DND-41 (cell line): ENCODE results near the gene LYAR.
A peak's percentile ranks its signal among the peaks of the same experiment; 100 is the strongest.

ENCODE experiments used
- ATAC-seq: fragments of 200-7000 bp; cut with Tn5 transposase; 3 replicates; pipeline ENCODE4 v1.9.1; 2021; ENCODE audit warnings: low read depth; ENCODE audit not compliant: insufficient read depth
- DNase-seq: peaks from one replicate; pipeline ENCODE4 v3.0.0-alpha.2; 2020
- H2AFZ ChIP-seq: 2 replicates; pipeline ENCODE4 v1.6.0; 2012; ENCODE audit warnings: low read depth, low read length
- H3K27ac ChIP-seq: 2 replicates; pipeline ENCODE4 v1.5.1; 2012; ENCODE audit warnings: low read length, inconsistent platforms
- H3K27me3 ChIP-seq: fragments of 200-600 bp; sonication (generic); 2 replicates; pipeline ENCODE4 v1.6.0; 2012; ENCODE audit warnings: low read length, mild to moderate bottlenecking, inconsistent platforms; ENCODE audit not compliant: insufficient read depth, poor library complexity
- H3K36me3 ChIP-seq: 2 replicates; pipeline ENCODE4 v1.5.1; 2012; ENCODE audit warnings: low read length, inconsistent platforms; ENCODE audit not compliant: insufficient read depth
- H3K4me1 ChIP-seq: 2 replicates; pipeline ENCODE4 v1.5.1; 2012; ENCODE audit warnings: mild to moderate bottlenecking, low read length; ENCODE audit not compliant: insufficient read depth
- H3K4me2 ChIP-seq: 2 replicates; pipeline ENCODE4 v1.6.0; 2012; ENCODE audit warnings: mild to moderate bottlenecking, moderate library complexity, low read length, inconsistent platforms; ENCODE audit not compliant: insufficient read depth
- H3K4me3 ChIP-seq, 2 experiments: fragments of 200-600 bp in 1 of 2; shearing (Covaris generic) in 1 of 2; 2 replicates each; pipeline ENCODE4 v1.5.1; 2012 to 2016; ENCODE audit warnings: inconsistent platforms in 2 of 2, low read length in 2 of 2, mild to moderate bottlenecking in 2 of 2, low read depth in 1 of 2, moderate library complexity in 1 of 2
- H3K79me2 ChIP-seq: 2 replicates; pipeline ENCODE4 v1.6.0; 2012; ENCODE audit warnings: low read length, inconsistent platforms; ENCODE audit not compliant: insufficient read depth
- H3K9ac ChIP-seq: 2 replicates; pipeline ENCODE4 v1.6.0; 2012; ENCODE audit warnings: low read depth, mild to moderate bottlenecking, inconsistent platforms, low read length, moderate library complexity
- H3K9me3 ChIP-seq: 2 replicates; pipeline ENCODE4 v1.5.1; 2012; ENCODE audit warnings: low read length, moderate library complexity, mild to moderate bottlenecking, inconsistent platforms; ENCODE audit not compliant: insufficient read depth, severe bottlenecking
- H4K20me1 ChIP-seq: 2 replicates; pipeline ENCODE4 v1.6.0; 2012; ENCODE audit warnings: low read length; ENCODE audit not compliant: insufficient read depth
- EZH2 ChIP-seq: IDR thresholded peaks from 3 replicates; pipeline ENCODE4 v1.6.1; 2012; ENCODE audit warnings: borderline replicate concordance, low read depth, mild to moderate bottlenecking, moderate library complexity, low read length, inconsistent platforms; ENCODE audit not compliant: severe bottlenecking
- TF ChIP-seq, protein P1 (sequence below): IDR thresholded peaks from 2 replicates; pipeline ENCODE4 v1.5.1; 2012; ENCODE audit warnings: borderline replicate concordance, low read length, moderate library complexity, mild to moderate bottlenecking; ENCODE audit not compliant: poor library complexity, severe bottlenecking; ENCODE audit errors: extremely low read depth

LYAR gene

DNA sequence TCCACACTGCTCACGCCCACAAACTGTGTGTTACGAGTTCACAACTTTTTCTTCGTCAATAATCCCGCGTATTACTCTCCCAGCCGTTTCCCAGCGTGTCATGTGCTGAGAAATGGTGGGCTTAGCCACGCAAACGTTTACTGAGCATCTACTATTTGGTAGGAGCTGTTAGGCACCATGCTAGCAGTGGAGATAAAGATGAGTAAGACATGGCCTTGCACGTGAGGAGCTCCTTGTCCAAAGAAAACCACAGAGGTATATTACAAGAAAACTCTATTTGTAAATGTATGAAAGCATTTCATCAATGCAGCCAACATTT lies 41.1 kb downstream of the LYAR start:
- ATAC-seq = no peak

GRCh38 chr4:4248029-4248884 lies 41.7 kb downstream of the LYAR start, which contains the start of gene TMEM128:
TMEM128 (minus strand) TSS chr4:4248223; CDS start chr4:4248202, 21 bp downstream.
- Histone ChIP-seq H3K27me3 (no peaks in the 10 kb centered on the region), H3K9ac (peak within 1 kb of the TSS; percentile 85), H3K9me3 (no peaks in the 10 kb centered on the region), H3K36me3 (peaks cover 21% of the 10 kb centered on the region), H3K79me2 (peaks cover 25% of the 10 kb centered on the region), H3K4me1 (peaks cover 28% of the 10 kb centered on the region), H3K4me2 (peak within 1 kb of the TSS; percentile 85), H2AFZ (peak within 1 kb of the TSS; percentile 82), H3K4me3 (peak within 1 kb of the TSS; percentile 94 to 96), H3K27ac (peak within 1 kb of the TSS; percentile 91), H4K20me1 (no peaks in the 10 kb centered on the region; the same call in 1 of the 2 replicates)
- peak; percentile 91 for DNase-seq
- TF ChIP-seq, protein P1, sequence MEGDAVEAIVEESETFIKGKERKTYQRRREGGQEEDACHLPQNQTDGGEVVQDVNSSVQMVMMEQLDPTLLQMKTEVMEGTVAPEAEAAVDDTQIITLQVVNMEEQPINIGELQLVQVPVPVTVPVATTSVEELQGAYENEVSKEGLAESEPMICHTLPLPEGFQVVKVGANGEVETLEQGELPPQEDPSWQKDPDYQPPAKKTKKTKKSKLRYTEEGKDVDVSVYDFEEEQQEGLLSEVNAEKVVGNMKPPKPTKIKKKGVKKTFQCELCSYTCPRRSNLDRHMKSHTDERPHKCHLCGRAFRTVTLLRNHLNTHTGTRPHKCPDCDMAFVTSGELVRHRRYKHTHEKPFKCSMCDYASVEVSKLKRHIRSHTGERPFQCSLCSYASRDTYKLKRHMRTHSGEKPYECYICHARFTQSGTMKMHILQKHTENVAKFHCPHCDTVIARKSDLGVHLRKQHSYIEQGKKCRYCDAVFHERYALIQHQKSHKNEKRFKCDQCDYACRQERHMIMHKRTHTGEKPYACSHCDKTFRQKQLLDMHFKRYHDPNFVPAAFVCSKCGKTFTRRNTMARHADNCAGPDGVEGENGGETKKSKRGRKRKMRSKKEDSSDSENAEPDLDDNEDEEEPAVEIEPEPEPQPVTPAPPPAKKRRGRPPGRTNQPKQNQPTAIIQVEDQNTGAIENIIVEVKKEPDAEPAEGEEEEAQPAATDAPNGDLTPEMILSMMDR = peak; percentile 16
- no peak for TF ChIP-seq EZH2
- ATAC-seq = peak; percentile 96

More for the DNA sequence above, 41.1 kb downstream of the LYAR start:
- no peak for TF ChIP-seq EZH2
- TF ChIP-seq, protein P1 = no peak
- Histone ChIP-seq H3K4me3 (peak overlapping the region; percentile 94 to 96; a peak in 3 of 4 replicates), H3K9ac (peak overlapping the region; percentile 85), H4K20me1 (no peaks in the 10 kb centered on the region; the same call in 1 of the 2 replicates), H3K4me1 (peaks cover 28% of the 10 kb centered on the region), H3K79me2 (peaks cover 25% of the 10 kb centered on the region), H3K36me3 (peaks cover 16% of the 10 kb centered on the region), H2AFZ (peak overlapping the region; percentile 82), H3K4me2 (peak overlapping the region; percentile 85), H3K27me3 (no peaks in the 10 kb centered on the region), H3K9me3 (no peaks in the 10 kb centered on the region), H3K27ac (peak overlapping the region; percentile 91)
- DNase-seq = no peak

GRCh38 chr4:4247696-4248028 lies 42.3 kb downstream of the LYAR start:
- Histone ChIP-seq H3K9ac (peak overlapping the region; percentile 85), H3K9me3 (no peaks in the 10 kb centered on the region)
- peak; percentile 56 for ATAC-seq

More at GRCh38 chr4:4247696-4248028, 42.3 kb downstream of the LYAR start:
- Histone ChIP-seq H3K79me2 (peaks cover 25% of the 10 kb centered on the region), H3K27me3 (no peaks in the 10 kb centered on the region), H4K20me1 (no peaks in the 10 kb centered on the region; the same call in 1 of the 2 replicates), H3K4me3 (peak overlapping the region; percentile 94 to 96), H3K27ac (peak overlapping the region; percentile 91), H2AFZ (peak overlapping the region; percentile 82), H3K36me3 (peaks cover 21% of the 10 kb centered on the region), H3K4me2 (peak overlapping the region; percentile 85), H3K4me1 (peaks cover 28% of the 10 kb centered on the region)
- TF ChIP-seq EZH2 = no peak
- TF ChIP-seq, protein P1 = no peak
- no peak for DNase-seq
